Heart left ventricle (tissue), 13 donors: Measurements from ENCODE around the gene ESYT2.

Source experiments
- POLR2A ChIP-seq, 2 donors: fragments of 450-650 bp; IDR thresholded peaks; one replicate each; pipeline ENCODE4 v1.6.1; 2017; ENCODE audit warnings: antibody characterized with exemption in 2 of 2, mild to moderate bottlenecking in 2 of 2, moderate library complexity in 2 of 2
- TF ChIP-seq, protein P1 (sequence below), 12 donors: fragments of 200-600 bp; sonication (generic) in 4 of 12; IDR thresholded peaks; one replicate each; pipeline versions ENCODE4 v1.5.0 to v1.8.0; 2018 to 2022; ENCODE audit warnings: antibody characterized with exemption in 12 of 12, mild to moderate bottlenecking in 5 of 12
- donor health status: ischemic (EF 13 %, LVEDD 7.1; RV severe dilation, severe dysfunction).
- donor health status: DM: no; HTN: yes; CAD: no.
- donor health status: DM: no; HTN: no; CAD: no.
- donor health status: ischemic (EF 25% LVEDD 6.9; RV normal size, moderate dysfunction).
- donor health status: ischemic (EF 25% LVEDD 5.7; RV mildly dilated, moderate dysfunction).
- donor health status: ischemic (EF 35%, LVEDD 5.7; RV mildly dilated, moderate dysfunction).
- donor health status: nonischemic (EF 11% LVEDD 7.7; RV severe dilation, severe dysfunction).
- donor health status: DM: yes; HTN: yes; CAD: no.
- donor health status: PGD.
- donor health status: ischemic (EF 29% LVEDD 5.4; RV normal size, mild dysfunction).
- donor health status: nonischemic (EF 23%, LVEDD 6.1; RV moderate dilation, normal function).

DNA sequence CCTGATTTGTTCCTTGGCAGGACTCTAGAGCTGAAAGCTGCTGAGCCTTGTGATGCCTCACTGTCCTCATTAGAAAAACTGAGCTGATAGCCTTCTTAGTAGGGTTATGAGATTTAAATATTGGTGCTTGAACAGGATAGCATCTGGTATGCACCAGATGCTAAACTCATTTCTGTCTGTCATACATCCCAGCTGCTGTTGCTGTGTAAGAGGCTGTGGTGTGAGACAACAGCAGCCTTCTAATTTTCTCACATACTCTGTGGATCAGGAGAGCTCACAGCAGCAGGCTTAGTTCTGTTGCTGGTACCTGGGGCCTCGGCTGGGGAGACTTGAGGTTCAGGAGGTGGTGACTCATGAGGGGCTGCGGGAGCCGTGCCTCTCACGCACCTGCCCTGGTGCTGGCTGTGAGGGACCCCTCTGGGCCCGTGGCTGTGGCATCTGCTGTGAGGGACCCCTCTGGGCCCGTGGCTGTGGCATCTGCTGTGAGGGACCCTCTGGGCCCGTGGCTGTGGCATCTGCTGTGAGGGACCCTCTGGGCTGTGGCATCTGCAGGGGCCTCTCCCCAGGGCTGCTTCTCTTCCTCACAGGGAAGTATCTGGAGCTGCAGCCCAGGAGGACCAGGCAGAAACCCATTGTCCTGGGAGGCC lies 39.6 kb upstream of the ESYT2 start:
- TF ChIP-seq, protein P1, sequence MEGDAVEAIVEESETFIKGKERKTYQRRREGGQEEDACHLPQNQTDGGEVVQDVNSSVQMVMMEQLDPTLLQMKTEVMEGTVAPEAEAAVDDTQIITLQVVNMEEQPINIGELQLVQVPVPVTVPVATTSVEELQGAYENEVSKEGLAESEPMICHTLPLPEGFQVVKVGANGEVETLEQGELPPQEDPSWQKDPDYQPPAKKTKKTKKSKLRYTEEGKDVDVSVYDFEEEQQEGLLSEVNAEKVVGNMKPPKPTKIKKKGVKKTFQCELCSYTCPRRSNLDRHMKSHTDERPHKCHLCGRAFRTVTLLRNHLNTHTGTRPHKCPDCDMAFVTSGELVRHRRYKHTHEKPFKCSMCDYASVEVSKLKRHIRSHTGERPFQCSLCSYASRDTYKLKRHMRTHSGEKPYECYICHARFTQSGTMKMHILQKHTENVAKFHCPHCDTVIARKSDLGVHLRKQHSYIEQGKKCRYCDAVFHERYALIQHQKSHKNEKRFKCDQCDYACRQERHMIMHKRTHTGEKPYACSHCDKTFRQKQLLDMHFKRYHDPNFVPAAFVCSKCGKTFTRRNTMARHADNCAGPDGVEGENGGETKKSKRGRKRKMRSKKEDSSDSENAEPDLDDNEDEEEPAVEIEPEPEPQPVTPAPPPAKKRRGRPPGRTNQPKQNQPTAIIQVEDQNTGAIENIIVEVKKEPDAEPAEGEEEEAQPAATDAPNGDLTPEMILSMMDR (IDR thresholded peaks at IDR 0.05), result no peak
- no peak for TF ChIP-seq POLR2A (IDR thresholded peaks at IDR 0.05)
